ENCODE measurements around the gene MXRA7. TPM values are rescaled to one million over a fixed set of nuclear protein-coding genes. Genes with fewer than 3 reads are reported as not detected.
"Not testable (repeated sequence)": the region's sequence is repeated elsewhere in the genome, so short reads cannot be mapped to it uniquely, and the experiment has no call there.

The MXRA7 gene
- 1 to 10 TPM; 7.5 to 8.0 TPM for total RNA-seq

- intact Hi-C loops (cut with micrococcal nuclease), result no loop called here
- H3K9me3 Mint-ChIP-seq, result no peaks in the 10 kb centered on the region
- H3K27me3 Mint-ChIP-seq, result no peaks in the 10 kb centered on the region
- H3K4me1 Mint-ChIP-seq (ENCODE audit: low read depth), result peaks cover 20% of the 10 kb centered on the region
- DNase-seq, result peak; percentile 71
- POLR2A ChIA-PET, result no interaction called here
- CTCF ChIA-PET, result interaction anchor here (1.7 kb wide), 1 partner anchor 87 kb away, joined by 5 read pairs; no protein-coding TSS in a partner anchor
- peaks cover 15% of the 10 kb centered on the region for H3K36me3 Mint-ChIP-seq
- no peak within 1 kb of the TSS for H3K27ac Mint-ChIP-seq
- peak within 1 kb of the TSS; percentile 62 for H3K4me3 Mint-ChIP-seq
Measured at GRCh38 chr17:76710863-76711611, at the start of gene MXRA7. Gene MXRA7, minus strand, starts transcription at chr17:76710965. Its CDS starts 19 bp downstream, at chr17:76710946.

DNA sequence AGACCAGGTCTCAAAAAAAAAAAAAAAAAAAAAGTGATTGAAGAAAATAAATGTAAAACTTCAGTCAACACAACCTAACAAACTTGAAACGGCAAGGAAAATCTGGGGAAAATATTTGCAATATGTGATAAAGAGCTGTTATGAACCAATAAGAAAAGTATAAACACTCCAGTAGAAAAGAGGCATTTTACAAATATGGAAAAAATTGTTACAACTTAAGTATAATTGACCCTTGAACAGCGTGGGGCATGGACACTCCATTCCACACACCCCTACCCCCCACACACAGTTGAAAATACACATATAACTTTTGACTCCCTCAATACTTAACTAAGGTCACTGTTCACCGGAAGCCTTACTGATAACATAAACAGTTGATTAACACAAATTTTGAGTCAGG lies 47.8 kb upstream of the MXRA7 start:
- Mint-ChIP-seq H3K9me3 (no peaks in the 10 kb centered on the region), H3K4me3 (no peak overlapping the region), H3K27ac (no peak overlapping the region), H3K27me3 (no peaks in the 10 kb centered on the region), H3K36me3 (peaks cover 12% of the 10 kb centered on the region), H3K4me1 (ENCODE audit: low read depth) (peaks cover 6% of the 10 kb centered on the region)
- CTCF ChIA-PET, result no interaction called here
- POLR2A ChIA-PET, result no interaction called here
- no peak for DNase-seq
- intact Hi-C loops (cut with micrococcal nuclease), result no loop called here

- no peaks in the 10 kb centered on the region for H3K9me3 Mint-ChIP-seq
- intact Hi-C loops (cut with micrococcal nuclease), result no loop called here
- ChIA-PET CTCF (no interaction called here), POLR2A (no interaction called here)
- no peak overlapping the region for H3K27ac Mint-ChIP-seq
- peaks cover 17% of the 10 kb centered on the region for H3K36me3 Mint-ChIP-seq
- no peaks in the 10 kb centered on the region for H3K27me3 Mint-ChIP-seq
- DNase-seq, result no peak
- peaks cover 19% of the 10 kb centered on the region for H3K4me1 Mint-ChIP-seq (ENCODE audit: low read depth)
- no peak overlapping the region for H3K4me3 Mint-ChIP-seq
Measured at GRCh38 chr17:76757256-76757655, 46.5 kb upstream of the MXRA7 start.

DNA sequence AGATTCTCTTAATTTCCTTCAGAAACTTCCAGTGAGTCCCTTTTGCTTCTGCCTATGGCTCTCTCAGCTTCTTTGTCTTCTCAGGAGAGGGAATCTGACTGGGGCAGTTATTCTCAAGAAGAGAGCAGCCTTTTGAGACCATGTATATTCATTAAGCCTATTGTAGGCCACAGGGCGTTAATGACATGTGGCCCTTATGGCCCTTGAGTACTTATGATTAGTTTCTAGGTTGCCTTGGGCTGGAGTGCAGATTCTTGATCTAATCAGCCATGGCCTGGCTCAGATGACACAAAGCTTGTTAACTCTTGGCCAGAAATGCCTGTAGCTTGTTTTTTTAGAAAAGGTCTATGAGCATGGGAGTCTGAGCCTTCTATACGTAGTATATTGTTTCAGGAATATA lies 44.5 kb upstream of the MXRA7 start:
- ChIA-PET POLR2A (no interaction called here), CTCF (no interaction called here)
- intact Hi-C loops (cut with micrococcal nuclease), result no loop called here
- Mint-ChIP-seq H3K4me3 (no peak overlapping the region), H3K9me3 (no peaks in the 10 kb centered on the region), H3K36me3 (peaks cover 19% of the 10 kb centered on the region), H3K27me3 (no peaks in the 10 kb centered on the region), H3K4me1 (ENCODE audit: low read depth) (peaks cover 25% of the 10 kb centered on the region), H3K27ac (peak overlapping the region; percentile 18)
- no peak for DNase-seq

GRCh38 chr17:76753061-76753961 lies 42.5 kb upstream of the MXRA7 start:
- ChIA-PET CTCF (interaction anchor here (0.9 kb wide), 1 partner anchor 19 kb away, joined by 3 read pairs; no protein-coding TSS in a partner anchor), POLR2A (interaction anchor here (0.6 to 2.5 kb wide), 5 partner anchors 16 to 30 kb away, joined by 3 to 13 read pairs (median 5); partner anchors contain the start of genes MFSD11 and SRSF2)
- Mint-ChIP-seq H3K9me3 (no peaks in the 10 kb centered on the region), H3K4me1 (ENCODE audit: low read depth) (peaks cover 25% of the 10 kb centered on the region), H3K27me3 (no peaks in the 10 kb centered on the region), H3K36me3 (peaks cover 19% of the 10 kb centered on the region), H3K27ac (peak overlapping the region; percentile 97), H3K4me3 (peak overlapping the region; percentile 80)
- peak; percentile 52 for DNase-seq
- intact Hi-C loops (cut with micrococcal nuclease), result loop anchor here (1.0 to 5.0 kb wide), 4 partner anchors 16 to 384 kb away; partner anchors contain the start of gene SRSF2

GRCh38 chr17:76752006-76752405 lies 41.2 kb upstream of the MXRA7 start:
- Mint-ChIP-seq H3K27ac (peak overlapping the region; percentile 89), H3K4me1 (ENCODE audit: low read depth) (peaks cover 25% of the 10 kb centered on the region), H3K4me3 (peak overlapping the region; percentile 47), H3K36me3 (peaks cover 15% of the 10 kb centered on the region), H3K27me3 (no peaks in the 10 kb centered on the region), H3K9me3 (no peaks in the 10 kb centered on the region)
- CTCF ChIA-PET, result no interaction called here
- intact Hi-C loops (cut with micrococcal nuclease), result loop anchor here (5.0 kb wide), 2 partner anchors 40 to 385 kb away; no protein-coding TSS in a partner anchor
- POLR2A ChIA-PET, result interaction anchor here (2.5 kb wide), 2 partner anchors 14 to 22 kb away, joined by 9 to 13 read pairs; partner anchors contain the start of genes MFSD11 and SRSF2
- DNase-seq, result peak; percentile 15

GRCh38 chr17:76751416-76751993 lies 40.7 kb upstream of the MXRA7 start:
- CTCF ChIA-PET, result no interaction called here
- POLR2A ChIA-PET, result interaction anchor here (2.5 kb wide), 2 partner anchors 14 to 22 kb away, joined by 9 to 13 read pairs; partner anchors contain the start of genes MFSD11 and SRSF2
- DNase-seq, result no peak
- Mint-ChIP-seq H3K4me3 (no peak overlapping the region), H3K4me1 (ENCODE audit: low read depth) (peaks cover 25% of the 10 kb centered on the region), H3K36me3 (peaks cover 16% of the 10 kb centered on the region), H3K9me3 (no peaks in the 10 kb centered on the region), H3K27ac (no peak overlapping the region), H3K27me3 (no peaks in the 10 kb centered on the region)
- intact Hi-C loops (cut with micrococcal nuclease), result loop anchor here (5.0 kb wide), 2 partner anchors 41 to 386 kb away; no protein-coding TSS in a partner anchor

DNA sequence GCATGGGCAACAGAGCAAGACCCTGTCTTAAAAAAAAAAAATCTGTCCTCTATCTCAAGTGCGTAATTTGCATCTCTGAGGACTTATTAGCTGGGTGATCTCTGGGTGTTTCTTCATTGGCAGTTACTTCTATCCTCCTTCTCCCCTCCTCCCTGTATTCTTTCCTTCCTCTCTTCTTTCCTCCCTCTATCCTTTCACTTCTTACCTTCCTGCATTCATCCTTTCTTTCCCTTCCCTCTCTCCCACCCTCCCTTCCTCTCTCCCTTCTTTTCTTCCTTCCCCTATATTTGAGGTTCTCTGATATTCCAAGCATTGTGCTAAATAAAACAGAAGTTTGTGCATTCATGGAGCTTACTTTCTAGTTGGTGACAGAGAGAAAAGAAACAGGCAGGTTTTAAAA lies 37.9 kb upstream of the MXRA7 start:
- H3K9me3 Mint-ChIP-seq, result no peaks in the 10 kb centered on the region
- ChIA-PET CTCF (no interaction called here), POLR2A (no interaction called here)
- no peak for DNase-seq
- H3K27me3 Mint-ChIP-seq, result no peaks in the 10 kb centered on the region
- H3K27ac Mint-ChIP-seq, result no peak overlapping the region
- H3K4me1 Mint-ChIP-seq (ENCODE audit: low read depth), result peaks cover 35% of the 10 kb centered on the region
- intact Hi-C loops (cut with micrococcal nuclease), result no loop called here
- peaks cover 29% of the 10 kb centered on the region for H3K36me3 Mint-ChIP-seq
- H3K4me3 Mint-ChIP-seq, result no peak overlapping the region

- POLR2A ChIA-PET, result interaction anchor here (1.1 kb wide), 1 partner anchor 16 kb away, joined by 3 read pairs; no protein-coding TSS in a partner anchor
- no peak for DNase-seq
- H3K27ac Mint-ChIP-seq, result no peak overlapping the region
- no peak overlapping the region for H3K4me3 Mint-ChIP-seq
- CTCF ChIA-PET, result no interaction called here
- peaks cover 23% of the 10 kb centered on the region for H3K36me3 Mint-ChIP-seq
- intact Hi-C loops (cut with micrococcal nuclease), result no loop called here
- no peaks in the 10 kb centered on the region for H3K9me3 Mint-ChIP-seq
- peaks cover 32% of the 10 kb centered on the region for H3K4me1 Mint-ChIP-seq (ENCODE audit: low read depth)
- no peaks in the 10 kb centered on the region for H3K27me3 Mint-ChIP-seq
Measured at GRCh38 chr17:76747716-76748363, 37.1 kb upstream of the MXRA7 start.

- H3K9me3 Mint-ChIP-seq; intact Hi-C loops (cut with micrococcal nuclease); H3K27me3 Mint-ChIP-seq; H3K27ac Mint-ChIP-seq; H3K4me3 Mint-ChIP-seq: not testable (repeated sequence)
- Mint-ChIP-seq H3K4me1 (ENCODE audit: low read depth) (peaks cover 29% of the 10 kb centered on the region), H3K36me3 (peaks cover 31% of the 10 kb centered on the region)
- POLR2A ChIA-PET, result interaction anchor here (1.5 kb wide), 1 partner anchor 8 kb away, joined by 7 read pairs; the partner anchor contains the start of genes MFSD11 and SRSF2
- CTCF ChIA-PET, result interaction anchor here (0.9 to 1.1 kb wide), 2 partner anchors 18 to 348 kb away, joined by 4 to 5 read pairs; no protein-coding TSS in a partner anchor
- DNase-seq, result peak; percentile 36
Measured at GRCh38 chr17:76745785-76746184, 35.0 kb upstream of the MXRA7 start.

DNA sequence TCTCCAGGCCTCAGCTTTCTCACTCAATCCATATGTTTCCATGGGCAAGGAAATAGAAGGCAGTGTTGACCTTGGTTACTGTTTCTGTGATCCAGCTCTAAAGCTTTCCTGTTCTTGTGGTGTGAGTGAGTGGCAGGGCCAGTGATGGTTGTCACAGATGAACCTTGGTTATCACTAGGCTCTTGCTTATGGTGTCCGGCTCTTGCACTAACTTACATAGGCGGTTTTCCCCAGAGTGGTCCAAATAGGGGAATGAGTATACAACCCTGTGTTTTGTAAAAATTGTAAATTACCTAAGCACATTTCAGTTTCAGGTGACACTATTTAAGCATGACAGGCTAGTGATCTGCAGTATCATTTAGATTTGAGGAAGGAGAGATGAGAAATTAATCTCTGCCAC lies 34.0 kb upstream of the MXRA7 start:
- POLR2A ChIA-PET, result no interaction called here
- H3K9me3 Mint-ChIP-seq, result no peaks in the 10 kb centered on the region
- peak overlapping the region; percentile 18 for H3K27ac Mint-ChIP-seq
- CTCF ChIA-PET, result no interaction called here
- H3K36me3 Mint-ChIP-seq, result peaks cover 31% of the 10 kb centered on the region
- H3K27me3 Mint-ChIP-seq, result no peaks in the 10 kb centered on the region
- intact Hi-C loops (cut with micrococcal nuclease), result no loop called here
- no peak overlapping the region for H3K4me3 Mint-ChIP-seq
- H3K4me1 Mint-ChIP-seq (ENCODE audit: low read depth), result peaks cover 35% of the 10 kb centered on the region
- DNase-seq, result peak; percentile 11

Data from activated CD4-positive, alpha-beta memory T cell treated with anti-CD3 and anti-CD28 coated beads for 36 hours (primary cell).